HepG2 (cell line): ENCODE results near the gene PRR12. TPM values are rescaled to one million over a fixed set of nuclear protein-coding genes. Genes with fewer than 3 reads are reported as not detected.

Experiments
- ARID2 ChIP-seq: sonication (generic); formaldehyde crosslinking; IDR thresholded peaks from 2 replicates; pipeline ENCODE4 v1.8.1; 2022; ENCODE audit warnings: mild to moderate bottlenecking, missing genetic modification reagents, borderline replicate concordance
- CREM ChIP-seq, 2 experiments: sonication (generic) in 1 of 2; formaldehyde crosslinking in 1 of 2; IDR thresholded peaks; 2 replicates each; pipeline versions ENCODE4 v1.4.0 to v1.6.1; 2016 to 2020; ENCODE audit warnings: antibody characterized with exemption in 1 of 2, mild to moderate bottlenecking in 1 of 2, missing genetic modification reagents in 1 of 2
- JUNB ChIP-seq: sonication (generic); formaldehyde crosslinking; IDR thresholded peaks from 2 replicates; pipeline ENCODE4 v1.8.0; 2022; ENCODE audit warnings: missing genetic modification reagents, mild to moderate bottlenecking, borderline replicate concordance
- MYNN ChIP-seq: sonication (generic); formaldehyde crosslinking; IDR thresholded peaks from 2 replicates; pipeline ENCODE4 v1.4.0; 2020; ENCODE audit warnings: mild to moderate bottlenecking, low read depth, missing genetic modification reagents
- NBN ChIP-seq: fragments of 450-650 bp; conservative IDR thresholded peaks from 2 replicates; pipeline ENCODE4 v1.6.1; 2017
- PHB2 ChIP-seq: fragments of 450-650 bp; IDR thresholded peaks from 2 replicates; pipeline ENCODE4 v1.6.1; 2018; ENCODE audit not compliant: partially characterized antibody
- PHF20 ChIP-seq: sonication (generic); formaldehyde crosslinking; IDR thresholded peaks from 2 replicates; pipeline ENCODE4 v1.5.0; 2020; ENCODE audit warnings: mild to moderate bottlenecking, missing genetic modification reagents
- PHF8 ChIP-seq: sonication (generic); formaldehyde crosslinking; IDR thresholded peaks from 2 replicates; pipeline ENCODE4 v1.5.0; 2020; ENCODE audit warnings: missing genetic modification reagents
- POLR2AphosphoS5 ChIP-seq: IDR thresholded peaks from 2 replicates; pipeline ENCODE4 v1.6.1; 2012; ENCODE audit warnings: low read depth, low read length
- SIN3A ChIP-seq: IDR thresholded peaks from 2 replicates; pipeline ENCODE4 v1.6.1; 2011; ENCODE audit warnings: low read depth, mild to moderate bottlenecking, control low read depth, low read length, borderline replicate concordance
- SRY ChIP-seq: sonication (generic); formaldehyde crosslinking; IDR thresholded peaks from 2 replicates; pipeline ENCODE4 v1.8.0; 2022; ENCODE audit warnings: mild to moderate bottlenecking, missing genetic modification reagents
- TBX3 ChIP-seq: fragments of 450-650 bp; IDR thresholded peaks from 2 replicates; pipeline ENCODE4 v1.6.1; 2017; ENCODE audit warnings: antibody characterized with exemption, mild to moderate bottlenecking, inconsistent platforms, borderline replicate concordance
- TEF ChIP-seq: sonication (generic); formaldehyde crosslinking; IDR thresholded peaks from 2 replicates; pipeline ENCODE4 v1.5.0; 2020; ENCODE audit warnings: missing genetic modification reagents
- ZNF12 ChIP-seq: sonication (generic); formaldehyde crosslinking; IDR thresholded peaks from 2 replicates; pipeline ENCODE4 v1.5.0; 2020; ENCODE audit warnings: missing genetic modification reagents
- ZNF607 ChIP-seq: sonication (generic); formaldehyde crosslinking; IDR thresholded peaks from 2 replicates; pipeline ENCODE4 v1.5.1; 2020; ENCODE audit warnings: missing genetic modification reagents, mild to moderate bottlenecking, borderline replicate concordance
- polyA plus RNA-seq, 8 experiments: library from polyadenylated mRNA; depleted of rRNA in 3 of 8; stranded (reverse) in 7 of 8; unstranded in 1 of 8; fragments of >200 nt; fragmentation: Illumina TruSeq in 4 of 8; extraction: Trizol in 4 of 8; gene quantifications; 2 replicates each; pipeline versions ENCODE4 v1.2.1 to v1.2.3, GENCODE V29; 2011 to 2016; ENCODE audit warnings: low read depth in 4 of 8, missing spikeins in 1 of 8, mixed read lengths in 1 of 8; ENCODE audit not compliant: insufficient read depth in 1 of 8
- total RNA-seq, 5 experiments: library from RNA; depleted of rRNA; stranded (reverse); fragments of >200 nt; fragmentation: Illumina TruSeq; extraction: Trizol; gene quantifications; 2 replicates each; pipeline ENCODE4 v1.2.3, GENCODE V29; 2016; ENCODE audit warnings: low read depth in 1 of 5
- TF ChIP-seq, protein P1 (sequence below): IDR thresholded peaks from 2 replicates; pipeline ENCODE4 v1.6.1; 2016
- TF ChIP-seq, protein P2 (sequence below): sonication (generic); formaldehyde crosslinking; IDR thresholded peaks from 2 replicates; pipeline ENCODE4 v1.4.0; 2020; ENCODE audit warnings: missing genetic modification reagents
- TF ChIP-seq, protein P3 (sequence below): sonication (generic); formaldehyde crosslinking; IDR thresholded peaks from 2 replicates; pipeline ENCODE4 v1.4.0; 2020; ENCODE audit warnings: mild to moderate bottlenecking, missing genetic modification reagents, borderline replicate concordance
- TF ChIP-seq, protein P4 (sequence below): sonication (generic); formaldehyde crosslinking; IDR thresholded peaks from 2 replicates; pipeline ENCODE4 v1.4.0; 2020; ENCODE audit warnings: missing genetic modification reagents

PRR12 gene
- total and polyA plus RNA-seq, 2 of the 13 experiments (the other 11 are each of a cell fraction or from before 2014, with no cell fraction given) = 0.62 to 1.5 TPM

GRCh38 chr19:49664171-49665035 is 73.4 kb downstream of the PRR12 start (continued):
- TF ChIP-seq, protein P1, sequence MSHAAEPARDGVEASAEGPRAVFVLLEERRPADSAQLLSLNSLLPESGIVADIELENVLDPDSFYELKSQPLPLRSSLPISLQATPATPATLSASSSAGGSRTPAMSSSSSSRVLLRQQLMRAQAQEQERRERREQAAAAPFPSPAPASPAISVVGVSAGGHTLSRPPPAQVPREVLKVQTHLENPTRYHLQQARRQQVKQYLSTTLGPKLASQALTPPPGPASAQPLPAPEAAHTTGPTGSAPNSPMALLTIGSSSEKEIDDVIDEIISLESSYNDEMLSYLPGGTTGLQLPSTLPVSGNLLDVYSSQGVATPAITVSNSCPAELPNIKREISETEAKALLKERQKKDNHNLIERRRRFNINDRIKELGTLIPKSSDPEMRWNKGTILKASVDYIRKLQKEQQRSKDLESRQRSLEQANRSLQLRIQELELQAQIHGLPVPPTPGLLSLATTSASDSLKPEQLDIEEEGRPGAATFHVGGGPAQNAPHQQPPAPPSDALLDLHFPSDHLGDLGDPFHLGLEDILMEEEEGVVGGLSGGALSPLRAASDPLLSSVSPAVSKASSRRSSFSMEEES (CRISPR knock-in tag) = no peak
- no peak for TF ChIP-seq NBN
- TF ChIP-seq JUNB (CRISPR knock-in tag) = no peak
- peak; percentile 71 for TF ChIP-seq PHF8 (CRISPR knock-in tag)
- peak; percentile 33; the same call in 1 of the 2 replicates for TF ChIP-seq CREM (IDR thresholded peaks at IDR 0.05)
- no peak for TF ChIP-seq CREM (CRISPR knock-in tag; IDR thresholded peaks at IDR 0.05)
- TF ChIP-seq TBX3 = 0 out of 2 replicates have a peak, but pooled peaks have one; percentile 7
- TF ChIP-seq SIN3A = peak; percentile 55; the same call in 1 of the 2 replicates
- TF ChIP-seq ARID2 = no peak
- TF ChIP-seq ZNF607 = no peak
- peak; percentile 32; the same call in 1 of the 2 replicates for TF ChIP-seq PHF20 (CRISPR knock-in tag)
- TF ChIP-seq, protein P2, sequence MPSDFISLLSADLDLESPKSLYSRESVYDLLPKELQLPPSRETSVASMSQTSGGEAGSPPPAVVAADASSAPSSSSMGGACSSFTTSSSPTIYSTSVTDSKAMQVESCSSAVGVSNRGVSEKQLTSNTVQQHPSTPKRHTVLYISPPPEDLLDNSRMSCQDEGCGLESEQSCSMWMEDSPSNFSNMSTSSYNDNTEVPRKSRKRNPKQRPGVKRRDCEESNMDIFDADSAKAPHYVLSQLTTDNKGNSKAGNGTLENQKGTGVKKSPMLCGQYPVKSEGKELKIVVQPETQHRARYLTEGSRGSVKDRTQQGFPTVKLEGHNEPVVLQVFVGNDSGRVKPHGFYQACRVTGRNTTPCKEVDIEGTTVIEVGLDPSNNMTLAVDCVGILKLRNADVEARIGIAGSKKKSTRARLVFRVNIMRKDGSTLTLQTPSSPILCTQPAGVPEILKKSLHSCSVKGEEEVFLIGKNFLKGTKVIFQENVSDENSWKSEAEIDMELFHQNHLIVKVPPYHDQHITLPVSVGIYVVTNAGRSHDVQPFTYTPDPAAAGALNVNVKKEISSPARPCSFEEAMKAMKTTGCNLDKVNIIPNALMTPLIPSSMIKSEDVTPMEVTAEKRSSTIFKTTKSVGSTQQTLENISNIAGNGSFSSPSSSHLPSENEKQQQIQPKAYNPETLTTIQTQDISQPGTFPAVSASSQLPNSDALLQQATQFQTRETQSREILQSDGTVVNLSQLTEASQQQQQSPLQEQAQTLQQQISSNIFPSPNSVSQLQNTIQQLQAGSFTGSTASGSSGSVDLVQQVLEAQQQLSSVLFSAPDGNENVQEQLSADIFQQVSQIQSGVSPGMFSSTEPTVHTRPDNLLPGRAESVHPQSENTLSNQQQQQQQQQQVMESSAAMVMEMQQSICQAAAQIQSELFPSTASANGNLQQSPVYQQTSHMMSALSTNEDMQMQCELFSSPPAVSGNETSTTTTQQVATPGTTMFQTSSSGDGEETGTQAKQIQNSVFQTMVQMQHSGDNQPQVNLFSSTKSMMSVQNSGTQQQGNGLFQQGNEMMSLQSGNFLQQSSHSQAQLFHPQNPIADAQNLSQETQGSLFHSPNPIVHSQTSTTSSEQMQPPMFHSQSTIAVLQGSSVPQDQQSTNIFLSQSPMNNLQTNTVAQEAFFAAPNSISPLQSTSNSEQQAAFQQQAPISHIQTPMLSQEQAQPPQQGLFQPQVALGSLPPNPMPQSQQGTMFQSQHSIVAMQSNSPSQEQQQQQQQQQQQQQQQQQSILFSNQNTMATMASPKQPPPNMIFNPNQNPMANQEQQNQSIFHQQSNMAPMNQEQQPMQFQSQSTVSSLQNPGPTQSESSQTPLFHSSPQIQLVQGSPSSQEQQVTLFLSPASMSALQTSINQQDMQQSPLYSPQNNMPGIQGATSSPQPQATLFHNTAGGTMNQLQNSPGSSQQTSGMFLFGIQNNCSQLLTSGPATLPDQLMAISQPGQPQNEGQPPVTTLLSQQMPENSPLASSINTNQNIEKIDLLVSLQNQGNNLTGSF = no peak
- no peak for TF ChIP-seq ZNF12 (CRISPR knock-in tag)
- no peak for TF ChIP-seq MYNN
- TF ChIP-seq PHB2 = no peak
- TF ChIP-seq, protein P3, sequence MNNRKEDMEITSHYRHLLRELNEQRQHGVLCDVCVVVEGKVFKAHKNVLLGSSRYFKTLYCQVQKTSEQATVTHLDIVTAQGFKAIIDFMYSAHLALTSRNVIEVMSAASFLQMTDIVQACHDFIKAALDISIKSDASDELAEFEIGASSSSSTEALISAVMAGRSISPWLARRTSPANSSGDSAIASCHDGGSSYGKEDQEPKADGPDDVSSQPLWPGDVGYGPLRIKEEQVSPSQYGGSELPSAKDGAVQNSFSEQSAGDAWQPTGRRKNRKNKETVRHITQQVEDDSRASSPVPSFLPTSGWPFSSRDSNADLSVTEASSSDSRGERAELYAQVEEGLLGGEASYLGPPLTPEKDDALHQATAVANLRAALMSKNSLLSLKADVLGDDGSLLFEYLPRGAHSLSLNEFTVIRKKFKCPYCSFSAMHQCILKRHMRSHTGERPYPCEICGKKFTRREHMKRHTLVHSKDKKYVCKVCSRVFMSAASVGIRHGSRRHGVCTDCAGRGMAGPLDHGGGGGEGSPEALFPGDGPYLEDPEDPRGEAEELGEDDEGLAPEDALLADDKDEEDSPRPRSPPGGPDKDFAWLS (CRISPR knock-in tag) = no peak
- no peak for TF ChIP-seq TEF (CRISPR knock-in tag)
- TF ChIP-seq, protein P4, sequence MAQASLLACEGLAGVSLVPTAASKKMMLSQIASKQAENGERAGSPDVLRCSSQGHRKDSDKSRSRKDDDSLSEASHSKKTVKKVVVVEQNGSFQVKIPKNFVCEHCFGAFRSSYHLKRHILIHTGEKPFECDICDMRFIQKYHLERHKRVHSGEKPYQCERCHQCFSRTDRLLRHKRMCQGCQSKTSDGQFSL = no peak
- TF ChIP-seq POLR2AphosphoS5 = peak; percentile 75
- no peak; the same call in none of the 2 replicates for TF ChIP-seq SRY (CRISPR knock-in tag)
